Omental fat pad (tissue), 4 donors: ENCODE measurements around the gene RORC. TPM values are rescaled to one million over a fixed set of nuclear protein-coding genes. Genes with fewer than 3 reads are reported as not detected.
"Not testable (repeated sequence)": the region's sequence is repeated elsewhere in the genome, so short reads cannot be mapped to it uniquely, and the experiment has no call there.

Source experiments
- ATAC-seq: fragments of 150-250 bp; one replicate; pipeline ENCODE4 v1.9.1; 2016; ENCODE audit warnings: mild to moderate bottlenecking, moderate library complexity; ENCODE audit not compliant: low FRiP score
- DNase-seq: peaks from one replicate; pipeline ENCODE4 v3.0.0-alpha.2; 2019; ENCODE audit warnings: low spot score
- total RNA-seq, 4 donors: library from RNA; depleted of rRNA; stranded (reverse); fragments of >200 nt; gene quantifications; one replicate each; pipeline ENCODE4 v1.1.0, GENCODE V29; 2016
- TF ChIP-seq, protein P1 (sequence below), 3 donors: fragments of 450-650 bp; IDR thresholded peaks; one replicate each; pipeline ENCODE4 v1.5.1; 2016 to 2017; ENCODE audit warnings: antibody characterized with exemption in 3 of 3, mild to moderate bottlenecking in 3 of 3, moderate library complexity in 2 of 3

RORC gene
- total RNA-seq, 4 donors from 2014 or later = 2.0 to 16.0 (median 5.8) TPM; not detected in 1

- DNase-seq = no peak
- TF ChIP-seq, protein P1, sequence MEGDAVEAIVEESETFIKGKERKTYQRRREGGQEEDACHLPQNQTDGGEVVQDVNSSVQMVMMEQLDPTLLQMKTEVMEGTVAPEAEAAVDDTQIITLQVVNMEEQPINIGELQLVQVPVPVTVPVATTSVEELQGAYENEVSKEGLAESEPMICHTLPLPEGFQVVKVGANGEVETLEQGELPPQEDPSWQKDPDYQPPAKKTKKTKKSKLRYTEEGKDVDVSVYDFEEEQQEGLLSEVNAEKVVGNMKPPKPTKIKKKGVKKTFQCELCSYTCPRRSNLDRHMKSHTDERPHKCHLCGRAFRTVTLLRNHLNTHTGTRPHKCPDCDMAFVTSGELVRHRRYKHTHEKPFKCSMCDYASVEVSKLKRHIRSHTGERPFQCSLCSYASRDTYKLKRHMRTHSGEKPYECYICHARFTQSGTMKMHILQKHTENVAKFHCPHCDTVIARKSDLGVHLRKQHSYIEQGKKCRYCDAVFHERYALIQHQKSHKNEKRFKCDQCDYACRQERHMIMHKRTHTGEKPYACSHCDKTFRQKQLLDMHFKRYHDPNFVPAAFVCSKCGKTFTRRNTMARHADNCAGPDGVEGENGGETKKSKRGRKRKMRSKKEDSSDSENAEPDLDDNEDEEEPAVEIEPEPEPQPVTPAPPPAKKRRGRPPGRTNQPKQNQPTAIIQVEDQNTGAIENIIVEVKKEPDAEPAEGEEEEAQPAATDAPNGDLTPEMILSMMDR (IDR thresholded peaks at IDR 0.05) = no peak
- ATAC-seq = no peak
Measured at GRCh38 chr1:151775894-151776664, 55.5 kb downstream of the RORC start.

- TF ChIP-seq, protein P1 (IDR thresholded peaks at IDR 0.05) = no peak
- no peak for ATAC-seq
- DNase-seq = no peak
Measured at GRCh38 chr1:151774256-151774922, 57.2 kb downstream of the RORC start.

- no peak for ATAC-seq
- DNase-seq = no peak
- TF ChIP-seq, protein P1 (IDR thresholded peaks at IDR 0.05) = no peak
Measured at GRCh38 chr1:151773702-151774101, 57.9 kb downstream of the RORC start.

- ATAC-seq, DNase-seq: not testable (repeated sequence)
Measured at GRCh38 chr1:151769270-151769669, 62.3 kb downstream of the RORC start.

DNA sequence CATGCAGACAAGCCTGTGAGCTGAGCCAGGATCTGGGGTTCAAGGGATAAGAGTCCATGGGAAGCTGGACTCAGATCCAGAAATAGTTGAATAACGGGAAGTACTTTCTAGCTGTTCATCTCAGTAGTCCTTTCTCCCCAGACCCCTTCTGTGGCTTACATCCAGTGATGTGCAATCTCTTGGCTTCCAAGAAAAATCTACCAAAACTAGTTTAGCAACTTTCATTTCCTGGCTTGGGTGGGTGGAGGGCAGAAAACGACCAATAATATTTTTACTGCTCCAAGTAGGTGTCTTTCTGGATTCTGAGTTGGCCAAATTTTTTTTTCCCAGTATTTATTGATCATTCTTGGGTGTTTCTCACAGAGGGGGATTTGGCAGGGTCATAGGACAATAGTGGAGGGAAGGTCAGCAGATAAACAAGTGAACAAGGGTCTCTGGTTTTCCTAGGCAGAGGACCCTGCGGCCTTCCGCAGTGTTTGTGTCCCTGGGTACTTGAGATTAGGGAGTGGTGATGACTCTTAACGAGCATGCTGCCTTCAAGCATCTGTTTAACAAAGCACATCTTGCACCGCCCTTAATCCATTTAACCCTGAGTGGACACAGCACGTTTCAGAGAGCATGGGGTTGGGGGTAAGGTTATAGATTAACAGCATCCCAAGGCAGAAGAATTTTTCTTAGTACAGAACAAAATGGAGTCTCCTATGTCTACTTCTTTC, 63.1 kb downstream of the RORC start:
- ATAC-seq, DNase-seq: not testable (repeated sequence)

GRCh38 chr1:151763990-151764389, 67.6 kb downstream of the RORC start:
- DNase-seq (no peak), ATAC-seq (no peak)
- TF ChIP-seq, protein P1 (IDR thresholded peaks at IDR 0.05) = no peak

DNA sequence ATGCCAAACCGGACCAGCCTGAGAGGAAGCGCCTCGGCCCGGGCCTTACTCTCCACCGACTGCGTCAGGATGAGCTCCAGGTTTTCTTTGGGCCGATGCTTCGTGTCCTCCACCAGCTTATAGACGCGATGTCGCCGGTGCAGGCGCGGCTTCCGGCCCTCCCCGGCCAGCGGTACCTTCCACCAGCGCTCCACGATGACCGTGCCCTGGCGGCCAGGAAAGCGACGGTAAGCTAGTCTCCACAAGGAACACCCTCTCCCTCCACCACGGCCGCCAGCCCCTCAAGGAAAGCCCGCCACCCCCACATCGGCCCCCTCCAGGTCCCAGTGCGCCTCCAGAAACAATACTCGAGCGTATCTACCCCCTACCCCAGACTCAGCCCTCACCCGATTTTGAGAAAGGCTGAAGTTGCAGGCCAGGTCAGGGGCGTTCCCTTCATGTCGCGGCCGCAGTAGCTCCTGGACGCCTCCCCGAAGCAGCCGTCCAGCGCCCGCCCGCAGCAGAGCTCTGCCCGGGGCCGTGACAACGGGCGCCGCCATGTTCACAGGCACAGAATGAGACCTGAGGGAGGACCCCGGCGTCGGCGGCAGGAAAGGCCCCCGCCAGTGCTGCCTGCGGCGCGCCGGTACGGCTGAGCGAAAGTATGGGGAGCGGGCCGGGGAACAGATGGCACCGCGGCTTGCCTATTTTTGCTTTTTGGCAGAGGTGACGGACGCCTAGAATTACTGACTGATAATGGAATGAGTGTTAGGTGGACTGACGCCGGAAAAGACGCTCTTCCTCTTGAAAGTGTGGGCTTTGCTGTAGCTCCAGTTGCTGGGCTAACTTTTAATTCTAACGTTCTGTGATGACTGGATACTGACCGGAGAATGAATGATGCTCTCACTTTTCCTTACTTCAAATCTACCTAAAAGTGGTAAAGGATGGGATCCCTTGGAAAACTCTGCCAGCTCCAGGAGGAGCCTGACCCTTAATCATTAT, 68.4 kb downstream of the RORC start, which contains the start of gene MRPL9:
Gene MRPL9 (minus strand): TSS at position 556 of the 981 bp plus-strand sequence. CDS start 17 bp downstream, at position 539.
- TF ChIP-seq, protein P1 (IDR thresholded peaks at IDR 0.05) = no peak
- DNase-seq (peak; percentile 40), ATAC-seq (peak; percentile 92)
